T-helper 9 cell (primary cell): Measurements from ENCODE around the gene TSPAN11.
"Not testable (repeated sequence)": the region's sequence is repeated elsewhere in the genome, so short reads cannot be mapped to it uniquely, and the experiment has no call there.

ENCODE experiments used
- DNase-seq: peaks from one replicate; pipeline ENCODE4 v3.0.0-alpha.2; 2020

The TSPAN11 gene

GRCh38 chr12:31005256-31005943 lies 78.9 kb downstream of the TSPAN11 start:
- DNase-seq, result no peak

GRCh38 chr12:31005944-31006361 lies 79.4 kb downstream of the TSPAN11 start:
- DNase-seq, result no peak

GRCh38 chr12:31006416-31007152 lies 80.0 kb downstream of the TSPAN11 start:
- no peak for DNase-seq

- no peak for DNase-seq
These were observed 80.6 kb downstream of the TSPAN11 start for GRCh38 chr12:31007153-31007495.

GRCh38 chr12:31007636-31008175 lies 81.2 kb downstream of the TSPAN11 start:
- no peak for DNase-seq

GRCh38 chr12:31008241-31008761 lies 81.8 kb downstream of the TSPAN11 start:
- DNase-seq, result no peak

- DNase-seq, result no peak
These were observed 82.7 kb downstream of the TSPAN11 start for GRCh38 chr12:31008961-31009840.

GRCh38 chr12:31009976-31010375 lies 83.4 kb downstream of the TSPAN11 start:
- DNase-seq, result no peak

- DNase-seq, result no peak
These were observed 84.8 kb downstream of the TSPAN11 start for GRCh38 chr12:31011336-31011735.

GRCh38 chr12:31011746-31012566 lies 85.4 kb downstream of the TSPAN11 start:
- DNase-seq, result no peak

- DNase-seq, result not testable (repeated sequence)
These were observed 86.0 kb downstream of the TSPAN11 start for GRCh38 chr12:31012567-31012891.

- no peak for DNase-seq
These were observed 88.7 kb downstream of the TSPAN11 start for GRCh38 chr12:31015215-31015614.

GRCh38 chr12:31016057-31016456 lies 89.5 kb downstream of the TSPAN11 start:
- DNase-seq, result no peak

- DNase-seq, result no peak
These were observed 91.0 kb downstream of the TSPAN11 start for GRCh38 chr12:31017535-31017934.

GRCh38 chr12:31018106-31018789 lies 91.7 kb downstream of the TSPAN11 start:
- DNase-seq, result no peak

- no peak for DNase-seq
These were observed 92.4 kb downstream of the TSPAN11 start for GRCh38 chr12:31018790-31019505.

- no peak for DNase-seq
These were observed 93.0 kb downstream of the TSPAN11 start for GRCh38 chr12:31019561-31019960.

GRCh38 chr12:31019976-31020375 lies 93.4 kb downstream of the TSPAN11 start:
- DNase-seq, result no peak

- no peak for DNase-seq
These were observed 94.0 kb downstream of the TSPAN11 start for GRCh38 chr12:31020385-31021166.

- no peak for DNase-seq
These were observed 94.6 kb downstream of the TSPAN11 start for GRCh38 chr12:31021181-31021580.
